Upper lobe of left lung (tissue), 6 donors: ENCODE measurements around the gene ATXN1. TPM values are rescaled to one million over a fixed set of nuclear protein-coding genes. Genes with fewer than 3 reads are reported as not detected.

Experiments
- ATAC-seq, 2 donors: fragments of 200-7000 bp; cut with Tn5 transposase; one replicate each; pipeline ENCODE4 v1.9.1; 2022; ENCODE audit warnings: mild to moderate bottlenecking in 2 of 2, moderate library complexity in 2 of 2; ENCODE audit not compliant: low FRiP score in 2 of 2
- DNase-seq, 2 donors: peaks; one replicate each; pipeline ENCODE4 v3.0.0-alpha.2; 2019 to 2020
- H3K27ac ChIP-seq, 4 donors: fragments of 200-600 bp; sonication (generic); one replicate each; pipeline ENCODE4 v1.5.1; 2016 to 2019
- H3K27me3 ChIP-seq, 4 donors: fragments of 200-600 bp; sonication (generic); one replicate each; pipeline ENCODE4 v1.5.1; 2017 to 2019
- H3K36me3 ChIP-seq, 4 donors: fragments of 200-600 bp; sonication (generic); one replicate each; pipeline ENCODE4 v1.5.1; 2016 to 2019
- H3K4me1 ChIP-seq, 4 donors: fragments of 200-600 bp; sonication (generic); one replicate each; pipeline ENCODE4 v1.5.1; 2018 to 2019
- H3K4me3 ChIP-seq, 4 donors: fragments of 200-600 bp; sonication (generic); one replicate each; pipeline ENCODE4 v1.5.1; 2017 to 2019; ENCODE audit warnings: mild to moderate bottlenecking in 2 of 4, moderate library complexity in 1 of 4
- H3K9me3 ChIP-seq, 4 donors: fragments of 200-600 bp; sonication (generic); one replicate each; pipeline ENCODE4 v1.5.1; 2018 to 2019
- CTCF ChIP-seq, 6 experiments: fragments of 450-650 bp in 4 of 6; fragments of 200-600 bp in 2 of 6; sonication (generic) in 2 of 6; IDR thresholded peaks; one replicate each; pipeline ENCODE4 v1.5.1; 2016 to 2019; ENCODE audit warnings: antibody characterized with exemption in 6 of 6
- EP300 ChIP-seq, 4 donors: sonication (generic); formaldehyde crosslinking; IDR thresholded peaks; one replicate each; pipeline ENCODE4 v1.5.1; 2017; ENCODE audit warnings: antibody characterized with exemption in 4 of 4, control low read depth in 2 of 4
- POLR2A ChIP-seq, 4 donors: fragments of 450-650 bp; IDR thresholded peaks; one replicate each; pipeline ENCODE4 v1.5.1; 2016 to 2017; ENCODE audit warnings: antibody characterized with exemption in 4 of 4, mild to moderate bottlenecking in 2 of 4
- POLR2AphosphoS5 ChIP-seq, 2 donors: sonication (generic); formaldehyde crosslinking; IDR thresholded peaks; one replicate each; pipeline ENCODE4 v1.5.1; 2017; ENCODE audit warnings: antibody characterized with exemption in 2 of 2
- WGBS, 2 donors: methylation state at CpG; one replicate each; pipeline ENCODE4 v1.1.5; 2017 to 2018; 5-methylcytosine and 5-hydroxymethylcytosine counted together
- total RNA-seq, 6 donors: library from RNA; depleted of rRNA in 4 of 6; stranded (reverse); fragments of >200 nt in 4 of 6; gene quantifications; one replicate each; pipeline versions ENCODE4 v1.1.0 to v1.2.1, GENCODE V29; 2016 to 2021
- donor health status: DM: no; HTN: no; CAD: no; lungs with moderate emphysema.
- donor health status: DM: no; HTN: yes; CAD: no; lungs with severe emphysema.

Gene ATXN1
- total RNA-seq, 6 donors from 2014 or later = 44.2 to 106 (median 71.7) TPM

GRCh38 chr6:16750566-16750965 is 10.7 kb downstream of the ATXN1 start:
- H3K36me3 ChIP-seq = peaks cover 0 to 10% (median 2%) of the 10 kb centered on the region in 4 donors
- WGBS, 2 donors = 85 to 87% methylated on average over 5 of the region's 5 CpGs
- peaks cover 21 to 25% (median 23%) of the 10 kb centered on the region in 4 donors for H3K4me1 ChIP-seq
- no peak overlapping the region for H3K4me3 ChIP-seq
- TF ChIP-seq CTCF (IDR thresholded peaks at IDR 0.05) = no peak
- no peak for TF ChIP-seq EP300 (IDR thresholded peaks at IDR 0.05)
- no peak for TF ChIP-seq POLR2AphosphoS5 (IDR thresholded peaks at IDR 0.05)
- no peak for TF ChIP-seq POLR2A (IDR thresholded peaks at IDR 0.05)
- ATAC-seq (no peak), DNase-seq (no peak)
- no peaks in the 10 kb centered on the region for H3K9me3 ChIP-seq
- no peak overlapping the region for H3K27ac ChIP-seq
- H3K27me3 ChIP-seq = no peaks in the 10 kb centered on the region

- no peak for DNase-seq
- Histone ChIP-seq H3K4me1 (peaks cover 16 to 23% (median 21%) of the 10 kb centered on the region in 4 donors), H3K9me3 (no peaks in the 10 kb centered on the region), H3K27me3 (no peaks in the 10 kb centered on the region), H3K36me3 (peaks cover 0 to 10% (median 2%) of the 10 kb centered on the region in 4 donors), H3K4me3 (no peak overlapping the region), H3K27ac (no peak overlapping the region)
- TF ChIP-seq POLR2A (IDR thresholded peaks at IDR 0.05) (no peak), POLR2AphosphoS5 (IDR thresholded peaks at IDR 0.05) (no peak), CTCF (IDR thresholded peaks at IDR 0.05) (no peak), EP300 (IDR thresholded peaks at IDR 0.05) (no peak)
- ATAC-seq = no peak
- WGBS, 2 donors = 94 to 95% methylated on average over 10 of the region's 10 CpGs
Observed at GRCh38 chr6:16749516-16750485, 11.5 kb downstream of the ATXN1 start.

- H3K27ac ChIP-seq = no peak overlapping the region
Observed at GRCh38 chr6:16748025-16748319, 13.3 kb downstream of the ATXN1 start.

GRCh38 chr6:16747232-16748024 is 13.8 kb downstream of the ATXN1 start:
- Histone ChIP-seq H3K27me3 (no peaks in the 10 kb centered on the region), H3K4me1 (peaks cover 11 to 14% (median 11%) of the 10 kb centered on the region in 4 donors), H3K9me3 (no peaks in the 10 kb centered on the region), H3K4me3 (no peak overlapping the region), H3K36me3 (peaks cover 0 to 10% (median 2%) of the 10 kb centered on the region in 4 donors), H3K27ac (no peak overlapping the region)
- peak in 1 of 2 donors; percentile 66 for ATAC-seq
- 66 to 73% methylated on average over 13 of the region's 13 CpGs for WGBS, 2 donors
- no peak for TF ChIP-seq EP300 (IDR thresholded peaks at IDR 0.05)
- no peak for TF ChIP-seq CTCF (IDR thresholded peaks at IDR 0.05)
- no peak for TF ChIP-seq POLR2AphosphoS5 (IDR thresholded peaks at IDR 0.05)
- TF ChIP-seq POLR2A (IDR thresholded peaks at IDR 0.05) = no peak
- DNase-seq = no peak

More at GRCh38 chr6:16748025-16748319, 13.3 kb downstream of the ATXN1 start:
- peaks cover 0 to 10% (median 2%) of the 10 kb centered on the region in 4 donors for H3K36me3 ChIP-seq
- H3K9me3 ChIP-seq = no peaks in the 10 kb centered on the region
- no peak for ATAC-seq
- H3K4me1 ChIP-seq = peaks cover 14 to 19% (median 15%) of the 10 kb centered on the region in 4 donors
- DNase-seq = no peak
- 73 to 78% methylated on average over 2 of the region's 2 CpGs for WGBS, 2 donors
- no peaks in the 10 kb centered on the region for H3K27me3 ChIP-seq
- TF ChIP-seq POLR2A (IDR thresholded peaks at IDR 0.05) (no peak), POLR2AphosphoS5 (IDR thresholded peaks at IDR 0.05) (no peak), EP300 (IDR thresholded peaks at IDR 0.05) (no peak), CTCF (IDR thresholded peaks at IDR 0.05) (no peak)
- H3K4me3 ChIP-seq = no peak overlapping the region
